Tibial nerve (tissue), 4 donors: Measurements from ENCODE around the gene TAF4.

Experiments used
- EP300 ChIP-seq, 2 donors: sonication (generic); formaldehyde crosslinking; IDR thresholded peaks; one replicate each; pipeline ENCODE4 v1.6.1; 2017; ENCODE audit warnings: antibody characterized with exemption in 2 of 2, mild to moderate bottlenecking in 1 of 2
- TF ChIP-seq, protein P1 (sequence below), 5 experiments: fragments of 200-600 bp in 3 of 5; fragments of 450-650 bp in 2 of 5; sonication (generic) in 3 of 5; IDR thresholded peaks; one replicate each; pipeline ENCODE4 v1.5.1; 2016 to 2019; ENCODE audit warnings: antibody characterized with exemption in 5 of 5, mild to moderate bottlenecking in 3 of 5, moderate library complexity in 2 of 5

GRCh38 chr20:62052336-62052841, 13.3 kb downstream of the TAF4 start:
- no peak for TF ChIP-seq EP300 (IDR thresholded peaks at IDR 0.05)
- TF ChIP-seq, protein P1, sequence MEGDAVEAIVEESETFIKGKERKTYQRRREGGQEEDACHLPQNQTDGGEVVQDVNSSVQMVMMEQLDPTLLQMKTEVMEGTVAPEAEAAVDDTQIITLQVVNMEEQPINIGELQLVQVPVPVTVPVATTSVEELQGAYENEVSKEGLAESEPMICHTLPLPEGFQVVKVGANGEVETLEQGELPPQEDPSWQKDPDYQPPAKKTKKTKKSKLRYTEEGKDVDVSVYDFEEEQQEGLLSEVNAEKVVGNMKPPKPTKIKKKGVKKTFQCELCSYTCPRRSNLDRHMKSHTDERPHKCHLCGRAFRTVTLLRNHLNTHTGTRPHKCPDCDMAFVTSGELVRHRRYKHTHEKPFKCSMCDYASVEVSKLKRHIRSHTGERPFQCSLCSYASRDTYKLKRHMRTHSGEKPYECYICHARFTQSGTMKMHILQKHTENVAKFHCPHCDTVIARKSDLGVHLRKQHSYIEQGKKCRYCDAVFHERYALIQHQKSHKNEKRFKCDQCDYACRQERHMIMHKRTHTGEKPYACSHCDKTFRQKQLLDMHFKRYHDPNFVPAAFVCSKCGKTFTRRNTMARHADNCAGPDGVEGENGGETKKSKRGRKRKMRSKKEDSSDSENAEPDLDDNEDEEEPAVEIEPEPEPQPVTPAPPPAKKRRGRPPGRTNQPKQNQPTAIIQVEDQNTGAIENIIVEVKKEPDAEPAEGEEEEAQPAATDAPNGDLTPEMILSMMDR (IDR thresholded peaks at IDR 0.05) = no peak
